AG09319 (cell line): ENCODE measurements around the gene SMARCD3.

Experiments
- DNase-seq: peaks from one replicate; pipeline ENCODE4 v3.0.0-alpha.2; 2010; ENCODE audit warnings: low read depth; ENCODE audit errors: extremely low read depth
- CTCF ChIP-seq: IDR thresholded peaks from 2 replicates; pipeline ENCODE4 v1.5.1; 2011; ENCODE audit warnings: low read depth, mild to moderate bottlenecking, inconsistent platforms, low read length, moderate library complexity

Gene SMARCD3

GRCh38 chr7:151283302-151283701 is 34.8 kb upstream of the SMARCD3 start:
- no peak for TF ChIP-seq CTCF

GRCh38 chr7:151282111-151282510 is 33.6 kb upstream of the SMARCD3 start:
- DNase-seq, result no peak
- no peak for TF ChIP-seq CTCF

More at GRCh38 chr7:151283302-151283701, 34.8 kb upstream of the SMARCD3 start:
- no peak for DNase-seq

DNA sequence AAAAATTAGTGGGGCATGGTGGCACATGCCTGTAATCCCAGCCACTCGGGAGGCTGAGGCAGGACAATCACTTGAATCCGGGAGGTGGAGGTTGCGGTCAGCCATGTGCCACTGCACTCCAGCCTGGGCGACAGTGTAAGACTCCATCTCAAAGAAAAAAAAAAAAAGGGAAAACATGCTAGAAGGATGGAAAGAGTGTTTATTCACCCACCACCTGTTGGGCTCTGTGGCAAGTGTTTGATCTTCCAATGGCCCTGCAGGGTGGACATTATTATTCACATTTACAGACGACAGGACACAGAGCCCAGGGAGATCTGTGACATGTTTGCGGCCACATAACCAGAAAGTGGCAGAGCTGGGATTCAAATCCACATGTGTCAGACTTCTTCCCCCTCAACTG is 33.2 kb upstream of the SMARCD3 start:
- no peak for DNase-seq
- TF ChIP-seq CTCF, result no peak

GRCh38 chr7:151280388-151281019 is 32.0 kb upstream of the SMARCD3 start:
- DNase-seq, result no peak
- TF ChIP-seq CTCF, result no peak

GRCh38 chr7:151279868-151280267 is 31.4 kb upstream of the SMARCD3 start:
- no peak for DNase-seq
- TF ChIP-seq CTCF, result no peak

DNA sequence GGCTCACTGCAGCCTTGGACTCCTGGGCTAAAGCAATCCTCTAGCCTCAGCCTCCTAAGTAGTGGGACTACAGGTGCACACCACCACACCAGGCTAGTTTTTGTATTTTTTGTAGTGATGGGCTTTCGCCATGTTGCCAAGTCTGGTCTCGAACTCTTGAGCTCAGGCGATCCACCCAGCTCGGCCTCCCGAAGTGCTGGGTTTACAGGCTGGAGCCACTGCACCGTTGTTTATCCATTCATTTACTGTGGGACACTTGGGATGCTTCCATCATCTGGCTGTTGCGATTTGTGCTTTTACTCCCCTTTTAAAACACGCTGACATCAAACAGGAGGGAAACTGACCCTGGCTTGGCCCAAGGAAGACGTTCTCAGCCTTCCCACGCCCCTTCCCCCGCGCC is 30.5 kb upstream of the SMARCD3 start:
- no peak for TF ChIP-seq CTCF
- no peak for DNase-seq

DNA sequence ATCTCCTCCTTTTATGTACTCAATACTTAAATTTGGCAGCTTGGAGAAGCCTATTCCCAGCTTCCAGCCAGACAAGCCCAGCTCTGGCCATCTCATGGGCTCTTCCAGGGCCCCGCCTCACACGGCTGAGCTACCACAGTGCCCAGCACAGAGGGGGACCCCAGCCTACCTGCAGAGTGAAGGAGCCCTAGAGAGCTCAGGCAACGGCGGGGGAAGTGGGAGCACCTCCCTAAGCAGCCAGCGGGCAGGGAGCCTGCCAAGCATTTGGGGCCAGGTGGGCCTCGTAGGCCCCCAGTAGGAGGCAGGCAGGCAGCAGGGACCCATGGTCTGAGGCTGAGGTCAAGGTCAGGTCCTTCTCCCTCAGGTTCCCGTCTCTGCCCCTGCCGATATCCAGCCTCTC is 29.1 kb upstream of the SMARCD3 start:
- TF ChIP-seq CTCF, result no peak

More for the DNA sequence above, 29.1 kb upstream of the SMARCD3 start:
- no peak for DNase-seq
